22Rv1 (cell line): ENCODE data around the gene DDX60.
"Not testable (repeated sequence)": the region's sequence is repeated elsewhere in the genome, so short reads cannot be mapped to it uniquely, and the experiment has no call there.

Experiments
- CTCF ChIP-seq: fragments of 450-650 bp; IDR thresholded peaks from 2 replicates; pipeline ENCODE4 v1.5.1; 2017; ENCODE audit warnings: mild to moderate bottlenecking
- ZFX ChIP-seq: fragments of 450-650 bp; IDR thresholded peaks from 2 replicates; pipeline ENCODE4 v1.6.1; 2017; ENCODE audit warnings: antibody characterized with exemption, borderline replicate concordance

- TF ChIP-seq CTCF, ZFX: not testable (repeated sequence)
Measured at GRCh38 chr4:168213511-168213910, 105.0 kb downstream of the DDX60 start.
